Hematopoietic multipotent progenitor cell treated with erythropoietin and hydrocortisone succinate and interleukin-3 and kit ligand, for 6 days (in vitro differentiated cells): ENCODE measurements around the gene HOXA7.

ENCODE experiments used
- DNase-seq: peaks from one replicate; pipeline ENCODE4 v3.0.0-alpha.2; 2015

Gene HOXA7

GRCh38 chr7:27169658-27170425 is 13.4 kb upstream of the HOXA7 start:
- DNase-seq = peak; percentile 55

GRCh38 chr7:27168265-27168947 is 11.9 kb upstream of the HOXA7 start:
- DNase-seq = peak; percentile 93

- no peak for DNase-seq
These were observed 11.4 kb upstream of the HOXA7 start for GRCh38 chr7:27167916-27168264.

GRCh38 chr7:27166531-27167505 is 10.3 kb upstream of the HOXA7 start:
- DNase-seq = peak; percentile 48

- DNase-seq = no peak
These were observed 9.6 kb upstream of the HOXA7 start for GRCh38 chr7:27165996-27166530.

- DNase-seq = peak; percentile 93
These were observed 8.9 kb upstream of the HOXA7 start, which contains the start of gene HOXA9 for GRCh38 chr7:27165089-27165995. TSS of gene HOXA9 (minus strand) at chr7:27165537. CDS start at chr7:27165457, 80 bp downstream.

GRCh38 chr7:27164367-27165088 is 8.1 kb upstream of the HOXA7 start:
- peak; percentile 73 for DNase-seq

GRCh38 chr7:27164045-27164366 is 7.5 kb upstream of the HOXA7 start:
- no peak for DNase-seq

GRCh38 chr7:27163288-27164044 is 7.0 kb upstream of the HOXA7 start:
- peak; percentile 45 for DNase-seq

- no peak for DNase-seq
These were observed 6.2 kb upstream of the HOXA7 start for GRCh38 chr7:27162561-27163287.

GRCh38 chr7:27161721-27162560 is 5.5 kb upstream of the HOXA7 start:
- no peak for DNase-seq

- DNase-seq = peak; percentile 73
These were observed 4.8 kb upstream of the HOXA7 start for GRCh38 chr7:27161214-27161720.

GRCh38 chr7:27160546-27161213 is 4.2 kb upstream of the HOXA7 start:
- peak; percentile 88 for DNase-seq

- no peak for DNase-seq
These were observed 3.7 kb upstream of the HOXA7 start for GRCh38 chr7:27160145-27160545.

- DNase-seq = no peak
These were observed 3.0 kb upstream of the HOXA7 start for GRCh38 chr7:27159266-27160144.

GRCh38 chr7:27158436-27159265 is 2.2 kb upstream of the HOXA7 start:
- peak; percentile 55 for DNase-seq
